HepG2 (cell line): ENCODE data around the gene RRBP1. TPM values are rescaled to one million over a fixed set of nuclear protein-coding genes. Genes with fewer than 3 reads are reported as not detected.

Experiments used
- ATAC-seq: fragments of 200-7000 bp; cut with Tn5 transposase; 3 replicates; pipeline ENCODE4 v1.9.1; 2020; ENCODE audit warnings: mild to moderate bottlenecking, moderate library complexity
- BruUV-seq: library from RNA; stranded (reverse); fragments of 400-500 nt; replicated peaks from 2 replicates; lab custom pipeline; 2021; lab: Mats Ljungman, UMichigan
- CTCF ChIA-PET: fragments of 300-600 bp; formaldehyde crosslinking; extraction: SDS; loops from one replicate; lab custom pipeline; 2021; ENCODE audit warnings: low total read pairs, inconsistent platforms, low intra/inter-chr PET ratio; lab: Yijun Ruan, JAX
- POLR2A ChIA-PET: fragments of 350-600 bp; sonication (Branson Sonifier 250); formaldehyde crosslinking; loops from one replicate; lab custom pipeline; 2020; ENCODE audit warnings: antibody characterized with exemption, inconsistent platforms; lab: Yijun Ruan, JAX
- DNase-seq: peaks from one replicate; pipeline ENCODE4 v3.0.0-alpha.2; 2015; ENCODE audit warnings: low spot score
- FAIRE-seq: peaks from 3 replicates; lab custom pipeline; 2011; peaks lifted over from hg19 to GRCh38; lab: Jason Lieb, UNC
- H2AFZ ChIP-seq: one replicate; pipeline ENCODE4 v1.6.1; 2011; ENCODE audit warnings: low read length, inconsistent platforms
- H3K27ac ChIP-seq: fragments of 300-600 bp; 3 replicates; pipeline ENCODE4 v1.8.0; 2011; ENCODE audit warnings: mixed run types, mild to moderate bottlenecking, mixed read lengths, low read length, inconsistent platforms; ENCODE audit not compliant: insufficient read depth; ENCODE audit errors: extremely low read length
- H3K27me3 ChIP-seq, 2 experiments: fragments of 200-600 bp in 1 of 2; 2 replicates in 1 of 2; 3 replicates in 1 of 2; pipeline versions ENCODE4 v1.6.0 to v1.8.0; 2011; ENCODE audit warnings: low read length in 2 of 2, mild to moderate bottlenecking in 2 of 2, moderate library complexity in 2 of 2, inconsistent platforms in 1 of 2; ENCODE audit not compliant: insufficient read depth in 2 of 2, control insufficient read depth in 1 of 2
- H3K36me3 ChIP-seq, 2 experiments: fragments of 200-600 bp in 1 of 2; replicated peaks in 1 of 2; 2 replicates in 1 of 2; 3 replicates in 1 of 2; pipeline versions ENCODE4 v1.5.1 to v1.8.0; 2011; ENCODE audit warnings: low read length in 2 of 2, inconsistent platforms in 1 of 2; ENCODE audit not compliant: insufficient read depth in 2 of 2, control insufficient read depth in 1 of 2
- H3K4me1 ChIP-seq: 2 replicates; pipeline ENCODE4 v1.5.1; 2012; ENCODE audit warnings: low read length, inconsistent platforms; ENCODE audit not compliant: insufficient read depth
- H3K4me2 ChIP-seq: 2 replicates; pipeline ENCODE4 v1.6.0; 2011; ENCODE audit warnings: low read depth, low read length, inconsistent platforms
- H3K4me3 ChIP-seq, 3 experiments: fragments of 200-600 bp in 1 of 3; sonication (generic), shearing (Covaris generic) in 1 of 3; replicated peaks in 1 of 3; 2 replicates each; pipeline ENCODE4 v1.5.1; 2011 to 2016; ENCODE audit warnings: low read length in 3 of 3, inconsistent platforms in 2 of 3, low read depth in 2 of 3, mild to moderate bottlenecking in 2 of 3, control low read depth in 1 of 3, mixed read lengths in 1 of 3; ENCODE audit not compliant: insufficient read depth in 1 of 3
- H3K79me2 ChIP-seq: one replicate; pipeline ENCODE4 v1.6.1; 2011; ENCODE audit warnings: low read length, inconsistent platforms; ENCODE audit not compliant: insufficient read depth
- H3K9ac ChIP-seq: 2 replicates; pipeline ENCODE4 v1.6.0; 2011; ENCODE audit warnings: mild to moderate bottlenecking, low read depth, low read length, inconsistent platforms; ENCODE audit not compliant: insufficient read depth
- H3K9me3 ChIP-seq: 2 replicates; pipeline ENCODE4 v1.5.1; 2012; ENCODE audit warnings: mild to moderate bottlenecking, low read length
- H4K20me1 ChIP-seq: 2 replicates; pipeline ENCODE4 v1.6.0; 2011; ENCODE audit warnings: inconsistent platforms, mild to moderate bottlenecking, low read length, moderate library complexity; ENCODE audit not compliant: insufficient read depth
- BORCS8-MEF2B ChIP-seq: sonication (generic); formaldehyde crosslinking; IDR thresholded peaks from 2 replicates; pipeline ENCODE4 v1.8.0; 2022; ENCODE audit warnings: mild to moderate bottlenecking, missing genetic modification reagents
- CSRNP2 ChIP-seq: sonication (generic); formaldehyde crosslinking; conservative IDR thresholded peaks from 2 replicates; pipeline ENCODE4 v1.8.0; 2022; ENCODE audit warnings: low read depth, missing genetic modification reagents
- FOXJ3 ChIP-seq: sonication (generic); formaldehyde crosslinking; IDR thresholded peaks from 2 replicates; pipeline ENCODE4 v1.4.0; 2020; ENCODE audit warnings: missing genetic modification reagents, mild to moderate bottlenecking, borderline replicate concordance
- HNRNPL ChIP-seq: fragments of 200-400 bp; formaldehyde crosslinking; IDR thresholded peaks from 2 replicates; pipeline ENCODE4 v1.6.1; 2017; ENCODE audit warnings: mild to moderate bottlenecking, low read depth, low read length
- POGK ChIP-seq: sonication (generic); formaldehyde crosslinking; conservative IDR thresholded peaks from 2 replicates; pipeline ENCODE4 v1.8.0; 2022; ENCODE audit warnings: mild to moderate bottlenecking, moderate library complexity, missing genetic modification reagents
- RBM22 ChIP-seq: fragments of 200-400 bp; formaldehyde crosslinking; optimal IDR thresholded peaks from 2 replicates; pipeline ENCODE3; 2017; ENCODE audit warnings: mild to moderate bottlenecking, low read length, moderate library complexity
- RBM39 ChIP-seq: fragments of 200-400 bp; formaldehyde crosslinking; IDR thresholded peaks from one replicate; pipeline ENCODE4 v1.6.1; 2018; ENCODE audit warnings: antibody characterized with exemption, mild to moderate bottlenecking, low read depth, low read length; ENCODE audit not compliant: poor library complexity, severe bottlenecking
- ZBTB46 ChIP-seq: sonication (generic); formaldehyde crosslinking; IDR thresholded peaks from 2 replicates; pipeline ENCODE4 v1.4.0; 2020; ENCODE audit warnings: mild to moderate bottlenecking, missing genetic modification reagents, borderline replicate concordance
- ZNF17 ChIP-seq: sonication (generic); formaldehyde crosslinking; IDR thresholded peaks from 2 replicates; pipeline ENCODE4 v1.5.0; 2020; ENCODE audit warnings: mild to moderate bottlenecking, missing genetic modification reagents
- ZNF501 ChIP-seq: sonication (generic); formaldehyde crosslinking; IDR thresholded peaks from 2 replicates; pipeline ENCODE4 v1.5.1; 2020; ENCODE audit warnings: mild to moderate bottlenecking, moderate library complexity, missing genetic modification reagents
- ZNF547 ChIP-seq: sonication (generic); formaldehyde crosslinking; IDR thresholded peaks from 2 replicates; pipeline ENCODE4 v1.5.1; 2020; ENCODE audit warnings: mild to moderate bottlenecking, missing genetic modification reagents
- ZNF704 ChIP-seq: sonication (generic); formaldehyde crosslinking; IDR thresholded peaks from 2 replicates; pipeline ENCODE4 v1.8.1; 2023; ENCODE audit warnings: mild to moderate bottlenecking, inconsistent platforms, moderate library complexity, missing genetic modification reagents, borderline replicate concordance
- ZNF788 ChIP-seq: sonication (generic); formaldehyde crosslinking; IDR thresholded peaks from 2 replicates; pipeline ENCODE4 v1.5.0; 2020; ENCODE audit warnings: mild to moderate bottlenecking, missing genetic modification reagents, borderline replicate concordance
- ZNF891 ChIP-seq: sonication (generic); formaldehyde crosslinking; IDR thresholded peaks from 2 replicates; pipeline ENCODE4 v1.5.0; 2020; ENCODE audit warnings: mild to moderate bottlenecking, missing genetic modification reagents
- WGBS: methylation state at CpG from one replicate; pipeline ENCODE4 v1.1.6; 2017; ENCODE audit warnings: low lambda C conversion rate; 5-methylcytosine and 5-hydroxymethylcytosine counted together
- in situ Hi-C: cut with HindIII; loops from 2 replicates; pipeline ENCODE4 v1.10.0; 2017; ENCODE audit warnings: low pct_unique_long_range_greater_than_20kb; ENCODE audit not compliant: extremely low pct_ligation_motif_present
- intact Hi-C: fragments of 100-400 bp; cut with micrococcal nuclease; formaldehyde crosslinking; loops from one replicate; pipeline ENCODE4 v1.10.0; 2022; ENCODE audit not compliant: unreplicated experiment
- polyA plus RNA-seq, 8 experiments: library from polyadenylated mRNA; depleted of rRNA in 3 of 8; stranded (reverse) in 7 of 8; unstranded in 1 of 8; fragments of >200 nt; fragmentation: Illumina TruSeq in 4 of 8; extraction: Trizol in 4 of 8; gene quantifications; 2 replicates each; pipeline versions ENCODE4 v1.2.1 to v1.2.3, GENCODE V29; 2011 to 2016; ENCODE audit warnings: low read depth in 4 of 8, missing spikeins in 1 of 8, mixed read lengths in 1 of 8; ENCODE audit not compliant: insufficient read depth in 1 of 8
- total RNA-seq, 5 experiments: library from RNA; depleted of rRNA; stranded (reverse); fragments of >200 nt; fragmentation: Illumina TruSeq; extraction: Trizol; gene quantifications; 2 replicates each; pipeline ENCODE4 v1.2.3, GENCODE V29; 2016; ENCODE audit warnings: low read depth in 1 of 5

The RRBP1 gene
- total and polyA plus RNA-seq, 2 of the 13 experiments (the other 11 are each of a cell fraction or from before 2014, with no cell fraction given) = 150 to 222 TPM

- no peaks in the 10 kb centered on the region for H3K79me2 ChIP-seq
- no peak overlapping the region for H3K27ac ChIP-seq
- FAIRE-seq (no peak), DNase-seq (no peak), ATAC-seq (no peak)
- intact Hi-C loops (no loop called here), in situ Hi-C loops (no loop called here)
- H3K36me3 ChIP-seq = peaks cover 97 to 98% of the 10 kb centered on the region in 2 experiments
- H3K9me3 ChIP-seq = no peaks in the 10 kb centered on the region
- H3K9ac ChIP-seq = no peak overlapping the region
- ChIA-PET POLR2A (no interaction called here), CTCF (no interaction called here)
- H3K4me1 ChIP-seq = no peaks in the 10 kb centered on the region
- no TSS peak for BruUV-seq
- H3K4me3 ChIP-seq = no peak overlapping the region
- no peak overlapping the region for H2AFZ ChIP-seq
- H3K4me2 ChIP-seq = no peak overlapping the region
- H4K20me1 ChIP-seq = peaks cover 29% of the 10 kb centered on the region; the same call in 1 of the 2 replicates
- H3K27me3 ChIP-seq = no peaks in the 10 kb centered on the region
- 97% methylated on average over 24 of the region's 24 CpGs for WGBS
- peak; percentile 44; the same call in 1 of the 2 replicates for TF ChIP-seq ZNF501 (CRISPR knock-in tag)
- no peak for TF ChIP-seq ZNF547 (CRISPR knock-in tag)
- no peak for TF ChIP-seq FOXJ3 (CRISPR knock-in tag)
- TF ChIP-seq RBM22 = peak; percentile 13
- TF ChIP-seq ZBTB46 (CRISPR knock-in tag) = no peak
- TF ChIP-seq ZNF17 (CRISPR knock-in tag) = no peak
- TF ChIP-seq ZNF788 = no peak; the same call in 1 of the 2 replicates
- TF ChIP-seq BORCS8-MEF2B (CRISPR knock-in tag) = no peak
- TF ChIP-seq RBM39 = peak; percentile 72
- TF ChIP-seq CSRNP2 (CRISPR knock-in tag) = no peak
- peak; percentile 11; the same call in 1 of the 2 replicates for TF ChIP-seq ZNF891 (CRISPR knock-in tag)
- no peak for TF ChIP-seq POGK (CRISPR knock-in tag)
- peak; percentile 9; the same call in 1 of the 2 replicates for TF ChIP-seq HNRNPL
- TF ChIP-seq ZNF704 (CRISPR knock-in tag) = no peak
Observed at GRCh38 chr20:17621229-17621968, 60.6 kb downstream of the RRBP1 start.
